Measurements from ENCODE around the gene KIF3C. TPM values are rescaled to one million over a fixed set of nuclear protein-coding genes. Genes with fewer than 3 reads are reported as not detected.
A peak's percentile ranks its signal among the peaks of the same experiment; 100 is the strongest.

Gene KIF3C
- total RNA-seq, 1 experiment from 2014 or later = 55.7 TPM

DNA sequence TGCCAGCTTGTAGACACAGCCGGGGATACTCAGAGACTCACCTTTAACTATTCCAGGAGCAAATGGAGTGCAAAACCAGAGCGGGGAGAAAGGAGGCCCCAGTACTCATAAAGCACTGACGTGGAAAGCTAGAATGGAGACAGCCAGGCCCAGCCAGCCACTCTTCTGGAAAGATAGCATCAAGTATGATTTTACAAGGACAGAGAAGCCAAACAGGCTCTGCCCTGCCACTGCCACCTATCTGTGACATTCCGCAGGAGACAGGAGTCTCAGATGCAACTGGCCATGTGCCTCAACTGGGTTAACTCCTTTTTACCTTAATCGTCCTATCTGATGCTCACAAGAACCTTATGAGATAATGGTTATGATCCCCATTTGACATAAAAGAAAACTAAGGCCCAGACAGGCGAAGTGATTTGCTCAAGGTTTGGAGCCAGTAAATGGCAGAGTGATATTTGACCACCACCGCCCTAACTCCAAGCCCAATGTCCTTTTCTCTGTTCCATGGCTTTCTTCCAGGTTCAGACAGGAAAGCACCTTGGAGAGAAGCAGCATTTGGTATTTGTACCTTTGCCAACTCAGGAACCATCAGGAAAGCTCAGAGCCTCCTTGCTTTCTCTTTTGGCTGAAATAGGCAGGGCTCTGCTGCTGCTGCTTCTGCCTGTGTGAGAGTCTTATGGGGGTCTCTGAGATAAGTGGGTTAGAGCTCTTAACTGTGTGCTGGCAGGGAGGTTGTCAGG lies 15.6 kb downstream of the KIF3C start:
- no TSS peak for BruUV-seq (replicated peaks)
- in situ Hi-C loops (cut with HindIII; ENCODE audit: low pct_unique_long_range_greater_than_20kb, low sequenced_read_pairs) = no loop called here
- DNase-seq (ENCODE audit: low read depth, low spot score) (no peak), ATAC-seq (0 out of 2 replicates have a peak, but pooled peaks have one; percentile 30)
- no peaks in the 10 kb centered on the region for H3K27me3 ChIP-seq (ENCODE audit: control insufficient read depth, insufficient read depth, low read length)
- no peak overlapping the region for H3K4me3 ChIP-seq (ENCODE audit: low read depth in 2 of 2, low read length in 2 of 2)
- H3K9me3 ChIP-seq (ENCODE audit: control insufficient read depth, insufficient read depth, low read depth, low read length) = no peaks in the 10 kb centered on the region
- CTCF ChIA-PET = no interaction called here
- H3K4me1 ChIP-seq (ENCODE audit: control insufficient read depth, insufficient read depth, low read length) = peaks cover 7% of the 10 kb centered on the region; the same call in 1 of the 2 replicates
- intact Hi-C loops (cut with micrococcal nuclease; ENCODE audit: unreplicated experiment) = no loop called here
- no peak overlapping the region for H3K27ac ChIP-seq (ENCODE audit: low read length)
- TF ChIP-seq, protein P1, sequence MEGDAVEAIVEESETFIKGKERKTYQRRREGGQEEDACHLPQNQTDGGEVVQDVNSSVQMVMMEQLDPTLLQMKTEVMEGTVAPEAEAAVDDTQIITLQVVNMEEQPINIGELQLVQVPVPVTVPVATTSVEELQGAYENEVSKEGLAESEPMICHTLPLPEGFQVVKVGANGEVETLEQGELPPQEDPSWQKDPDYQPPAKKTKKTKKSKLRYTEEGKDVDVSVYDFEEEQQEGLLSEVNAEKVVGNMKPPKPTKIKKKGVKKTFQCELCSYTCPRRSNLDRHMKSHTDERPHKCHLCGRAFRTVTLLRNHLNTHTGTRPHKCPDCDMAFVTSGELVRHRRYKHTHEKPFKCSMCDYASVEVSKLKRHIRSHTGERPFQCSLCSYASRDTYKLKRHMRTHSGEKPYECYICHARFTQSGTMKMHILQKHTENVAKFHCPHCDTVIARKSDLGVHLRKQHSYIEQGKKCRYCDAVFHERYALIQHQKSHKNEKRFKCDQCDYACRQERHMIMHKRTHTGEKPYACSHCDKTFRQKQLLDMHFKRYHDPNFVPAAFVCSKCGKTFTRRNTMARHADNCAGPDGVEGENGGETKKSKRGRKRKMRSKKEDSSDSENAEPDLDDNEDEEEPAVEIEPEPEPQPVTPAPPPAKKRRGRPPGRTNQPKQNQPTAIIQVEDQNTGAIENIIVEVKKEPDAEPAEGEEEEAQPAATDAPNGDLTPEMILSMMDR (IDR thresholded peaks at IDR 0.05) = no peak
- TF ChIP-seq, protein P2, sequence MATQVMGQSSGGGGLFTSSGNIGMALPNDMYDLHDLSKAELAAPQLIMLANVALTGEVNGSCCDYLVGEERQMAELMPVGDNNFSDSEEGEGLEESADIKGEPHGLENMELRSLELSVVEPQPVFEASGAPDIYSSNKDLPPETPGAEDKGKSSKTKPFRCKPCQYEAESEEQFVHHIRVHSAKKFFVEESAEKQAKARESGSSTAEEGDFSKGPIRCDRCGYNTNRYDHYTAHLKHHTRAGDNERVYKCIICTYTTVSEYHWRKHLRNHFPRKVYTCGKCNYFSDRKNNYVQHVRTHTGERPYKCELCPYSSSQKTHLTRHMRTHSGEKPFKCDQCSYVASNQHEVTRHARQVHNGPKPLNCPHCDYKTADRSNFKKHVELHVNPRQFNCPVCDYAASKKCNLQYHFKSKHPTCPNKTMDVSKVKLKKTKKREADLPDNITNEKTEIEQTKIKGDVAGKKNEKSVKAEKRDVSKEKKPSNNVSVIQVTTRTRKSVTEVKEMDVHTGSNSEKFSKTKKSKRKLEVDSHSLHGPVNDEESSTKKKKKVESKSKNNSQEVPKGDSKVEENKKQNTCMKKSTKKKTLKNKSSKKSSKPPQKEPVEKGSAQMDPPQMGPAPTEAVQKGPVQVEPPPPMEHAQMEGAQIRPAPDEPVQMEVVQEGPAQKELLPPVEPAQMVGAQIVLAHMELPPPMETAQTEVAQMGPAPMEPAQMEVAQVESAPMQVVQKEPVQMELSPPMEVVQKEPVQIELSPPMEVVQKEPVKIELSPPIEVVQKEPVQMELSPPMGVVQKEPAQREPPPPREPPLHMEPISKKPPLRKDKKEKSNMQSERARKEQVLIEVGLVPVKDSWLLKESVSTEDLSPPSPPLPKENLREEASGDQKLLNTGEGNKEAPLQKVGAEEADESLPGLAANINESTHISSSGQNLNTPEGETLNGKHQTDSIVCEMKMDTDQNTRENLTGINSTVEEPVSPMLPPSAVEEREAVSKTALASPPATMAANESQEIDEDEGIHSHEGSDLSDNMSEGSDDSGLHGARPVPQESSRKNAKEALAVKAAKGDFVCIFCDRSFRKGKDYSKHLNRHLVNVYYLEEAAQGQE (IDR thresholded peaks at IDR 0.05; ENCODE audit: insufficient read depth in 1 of 2, low read depth in 2 of 2, low read length in 1 of 2) = no peak
- POLR2A ChIA-PET = interaction anchor here (0.8 kb wide), 1 partner anchor 10 kb away, joined by 3 read pairs; no protein-coding TSS in a partner anchor
- no peaks in the 10 kb centered on the region for H3K36me3 ChIP-seq (ENCODE audit: control insufficient read depth, insufficient read depth, low read length)

DNA sequence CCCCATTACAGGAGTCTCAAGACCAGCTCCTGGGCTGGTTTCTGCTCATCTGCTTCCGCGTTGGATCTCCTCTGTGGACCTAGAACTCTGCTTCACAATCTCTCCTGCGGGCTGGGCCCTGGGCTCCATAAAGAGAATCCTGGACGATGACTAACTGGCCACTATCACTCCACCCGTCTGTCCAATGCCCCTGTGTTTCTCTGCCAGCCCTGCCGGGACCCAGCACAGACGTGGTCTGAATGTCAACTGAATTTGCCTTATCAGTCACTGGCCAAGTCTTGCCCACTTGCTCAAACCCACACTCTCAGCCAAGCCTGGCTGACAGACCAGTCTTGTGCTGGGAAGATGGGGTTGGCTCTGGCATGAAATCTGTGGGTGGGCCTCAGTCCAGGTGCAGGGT lies 17.4 kb downstream of the KIF3C start:
- peaks cover 7% of the 10 kb centered on the region; the same call in 1 of the 2 replicates for H3K4me1 ChIP-seq (ENCODE audit: control insufficient read depth, insufficient read depth, low read length)
- BruUV-seq (replicated peaks) = no TSS peak
- no peaks in the 10 kb centered on the region for H3K36me3 ChIP-seq (ENCODE audit: control insufficient read depth, insufficient read depth, low read length)
- ATAC-seq = 0 out of 2 replicates have a peak, but pooled peaks have one; percentile 31
- intact Hi-C loops (cut with micrococcal nuclease; ENCODE audit: unreplicated experiment) = no loop called here
- DNase-seq (ENCODE audit: low read depth, low spot score) = no peak
- H3K27ac ChIP-seq (ENCODE audit: low read length) = no peak overlapping the region
- no peak overlapping the region for H3K4me3 ChIP-seq (ENCODE audit: low read depth in 2 of 2, low read length in 2 of 2)
- CTCF ChIA-PET = no interaction called here
- in situ Hi-C loops (cut with HindIII; ENCODE audit: low pct_unique_long_range_greater_than_20kb, low sequenced_read_pairs) = no loop called here
- POLR2A ChIA-PET = no interaction called here
- H3K9me3 ChIP-seq (ENCODE audit: control insufficient read depth, insufficient read depth, low read depth, low read length) = no peaks in the 10 kb centered on the region
- TF ChIP-seq TCF7L2 (IDR thresholded peaks at IDR 0.05; ENCODE audit: low read depth, low read length) (no peak), SIN3A (IDR thresholded peaks at IDR 0.05; ENCODE audit: borderline replicate concordance, insufficient read depth, low read depth, low read length) (no peak), POLR2AphosphoS5 (IDR thresholded peaks at IDR 0.05; ENCODE audit: low read depth, low read length) (no peak)
- TF ChIP-seq, protein P1 (IDR thresholded peaks at IDR 0.05) = no peak
- TF ChIP-seq, protein P2 (IDR thresholded peaks at IDR 0.05; ENCODE audit: insufficient read depth in 1 of 2, low read depth in 2 of 2, low read length in 1 of 2) = no peak
- H3K27me3 ChIP-seq (ENCODE audit: control insufficient read depth, insufficient read depth, low read length) = no peaks in the 10 kb centered on the region

Measured in Panc1 (cell line).